Panc1 (cell line): ENCODE data around the gene WDR33. TPM values are rescaled to one million over a fixed set of nuclear protein-coding genes. Genes with fewer than 3 reads are reported as not detected.

Experiments
- ATAC-seq: fragments of 200-7000 bp; cut with Tn5 transposase; 2 replicates; pipeline ENCODE4 v1.9.1; 2020; ENCODE audit warnings: mild to moderate bottlenecking, moderate library complexity
- BruUV-seq: library from RNA; stranded (reverse); fragments of 400-500 nt; replicated peaks from 2 replicates; lab custom pipeline; 2021; lab: Mats Ljungman, UMichigan
- CTCF ChIA-PET: fragments of 300-600 bp; sonication (Branson Sonifier 250); formaldehyde crosslinking; loops from one replicate; lab custom pipeline; 2022; ENCODE audit warnings: antibody characterized with exemption; lab: Charles Lee
- POLR2A ChIA-PET: fragments of 300-600 bp; sonication (Branson Sonifier 250); formaldehyde crosslinking; loops from one replicate; lab custom pipeline; 2022; ENCODE audit warnings: antibody characterized with exemption; lab: Charles Lee
- DNase-seq: peaks from one replicate; pipeline ENCODE4 v3.0.0-alpha.2; 2010; ENCODE audit warnings: low read depth, low spot score
- H3K27ac ChIP-seq: 2 replicates; pipeline ENCODE4 v1.5.1; 2011; ENCODE audit warnings: mild to moderate bottlenecking, low read length, inconsistent platforms
- H3K27me3 ChIP-seq: fragments of 200-500 bp; sonication (Bioruptor generic); 2 replicates; pipeline ENCODE4 v1.6.0; 2014; ENCODE audit warnings: low read length, inconsistent platforms; ENCODE audit not compliant: control insufficient read depth, insufficient read depth
- H3K36me3 ChIP-seq: fragments of 200-500 bp; sonication (Bioruptor generic); 2 replicates; pipeline ENCODE4 v1.5.1; 2014; ENCODE audit warnings: inconsistent platforms, mild to moderate bottlenecking, low read length, moderate library complexity; ENCODE audit not compliant: control insufficient read depth, insufficient read depth
- H3K4me1 ChIP-seq: 2 replicates; pipeline ENCODE4 v1.5.1; 2011; ENCODE audit warnings: inconsistent platforms, mild to moderate bottlenecking, low read length, moderate library complexity; ENCODE audit not compliant: control insufficient read depth, insufficient read depth
- H3K4me3 ChIP-seq, 2 experiments: 2 replicates each; pipeline ENCODE4 v1.5.1; 2011 to 2012; ENCODE audit warnings: low read depth in 2 of 2, low read length in 2 of 2, mild to moderate bottlenecking in 2 of 2, inconsistent platforms in 1 of 2, moderate library complexity in 1 of 2
- H3K9me3 ChIP-seq: fragments of 200-500 bp; sonication (Bioruptor generic); 2 replicates; pipeline ENCODE4 v1.5.1; 2014; ENCODE audit warnings: low read depth, mild to moderate bottlenecking, inconsistent platforms, low read length, moderate library complexity; ENCODE audit not compliant: control insufficient read depth, insufficient read depth
- POLR2AphosphoS5 ChIP-seq: IDR thresholded peaks from 2 replicates; pipeline ENCODE4 v1.6.1; 2012; ENCODE audit warnings: mild to moderate bottlenecking, low read depth, low read length, moderate library complexity
- SIN3A ChIP-seq: IDR thresholded peaks from 2 replicates; pipeline ENCODE4 v1.6.1; 2012; ENCODE audit warnings: low read depth, mild to moderate bottlenecking, low read length, moderate library complexity, borderline replicate concordance; ENCODE audit not compliant: insufficient read depth
- TCF7L2 ChIP-seq: IDR thresholded peaks from 2 replicates; pipeline ENCODE4 v1.6.1; 2011; ENCODE audit warnings: mild to moderate bottlenecking, low read depth, low read length, inconsistent platforms
- in situ Hi-C: cut with HindIII; loops from 2 replicates; pipeline ENCODE4 v1.10.0; 2016; ENCODE audit warnings: low sequenced_read_pairs, low pct_unique_long_range_greater_than_20kb
- intact Hi-C: fragments of 100-400 bp; cut with micrococcal nuclease; formaldehyde crosslinking; loops from one replicate; pipeline ENCODE4 v1.10.0; 2022; ENCODE audit not compliant: unreplicated experiment
- total RNA-seq: library from RNA; stranded (reverse); gene quantifications from one replicate; pipeline ENCODE4 v1.2.1, GENCODE V29; 2021; ENCODE audit not compliant: unreplicated experiment
- TF ChIP-seq, protein P1 (sequence below), 2 experiments: IDR thresholded peaks; 2 replicates each; pipeline ENCODE4 v1.6.1; 2011 to 2012; ENCODE audit warnings: low read depth in 2 of 2, control low read depth in 1 of 2, low read length in 1 of 2, mild to moderate bottlenecking in 1 of 2, moderate library complexity in 1 of 2; ENCODE audit not compliant: insufficient read depth in 1 of 2
- TF ChIP-seq, protein P2 (sequence below): fragments of 450-650 bp; IDR thresholded peaks from 2 replicates; pipeline ENCODE4 v1.5.1; 2017; ENCODE audit warnings: mild to moderate bottlenecking

The WDR33 gene
- total RNA-seq, 1 experiment from 2014 or later: 63.7 TPM

GRCh38 chr2:127685410-127686080, 125.4 kb downstream of the WDR33 start:
- no TSS peak for BruUV-seq
- TF ChIP-seq, protein P1, sequence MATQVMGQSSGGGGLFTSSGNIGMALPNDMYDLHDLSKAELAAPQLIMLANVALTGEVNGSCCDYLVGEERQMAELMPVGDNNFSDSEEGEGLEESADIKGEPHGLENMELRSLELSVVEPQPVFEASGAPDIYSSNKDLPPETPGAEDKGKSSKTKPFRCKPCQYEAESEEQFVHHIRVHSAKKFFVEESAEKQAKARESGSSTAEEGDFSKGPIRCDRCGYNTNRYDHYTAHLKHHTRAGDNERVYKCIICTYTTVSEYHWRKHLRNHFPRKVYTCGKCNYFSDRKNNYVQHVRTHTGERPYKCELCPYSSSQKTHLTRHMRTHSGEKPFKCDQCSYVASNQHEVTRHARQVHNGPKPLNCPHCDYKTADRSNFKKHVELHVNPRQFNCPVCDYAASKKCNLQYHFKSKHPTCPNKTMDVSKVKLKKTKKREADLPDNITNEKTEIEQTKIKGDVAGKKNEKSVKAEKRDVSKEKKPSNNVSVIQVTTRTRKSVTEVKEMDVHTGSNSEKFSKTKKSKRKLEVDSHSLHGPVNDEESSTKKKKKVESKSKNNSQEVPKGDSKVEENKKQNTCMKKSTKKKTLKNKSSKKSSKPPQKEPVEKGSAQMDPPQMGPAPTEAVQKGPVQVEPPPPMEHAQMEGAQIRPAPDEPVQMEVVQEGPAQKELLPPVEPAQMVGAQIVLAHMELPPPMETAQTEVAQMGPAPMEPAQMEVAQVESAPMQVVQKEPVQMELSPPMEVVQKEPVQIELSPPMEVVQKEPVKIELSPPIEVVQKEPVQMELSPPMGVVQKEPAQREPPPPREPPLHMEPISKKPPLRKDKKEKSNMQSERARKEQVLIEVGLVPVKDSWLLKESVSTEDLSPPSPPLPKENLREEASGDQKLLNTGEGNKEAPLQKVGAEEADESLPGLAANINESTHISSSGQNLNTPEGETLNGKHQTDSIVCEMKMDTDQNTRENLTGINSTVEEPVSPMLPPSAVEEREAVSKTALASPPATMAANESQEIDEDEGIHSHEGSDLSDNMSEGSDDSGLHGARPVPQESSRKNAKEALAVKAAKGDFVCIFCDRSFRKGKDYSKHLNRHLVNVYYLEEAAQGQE (IDR thresholded peaks at IDR 0.05; ENCODE audit: insufficient read depth in 1 of 2, low read depth in 2 of 2, low read length in 1 of 2): no peak
- no peak for TF ChIP-seq SIN3A
- TF ChIP-seq, protein P2, sequence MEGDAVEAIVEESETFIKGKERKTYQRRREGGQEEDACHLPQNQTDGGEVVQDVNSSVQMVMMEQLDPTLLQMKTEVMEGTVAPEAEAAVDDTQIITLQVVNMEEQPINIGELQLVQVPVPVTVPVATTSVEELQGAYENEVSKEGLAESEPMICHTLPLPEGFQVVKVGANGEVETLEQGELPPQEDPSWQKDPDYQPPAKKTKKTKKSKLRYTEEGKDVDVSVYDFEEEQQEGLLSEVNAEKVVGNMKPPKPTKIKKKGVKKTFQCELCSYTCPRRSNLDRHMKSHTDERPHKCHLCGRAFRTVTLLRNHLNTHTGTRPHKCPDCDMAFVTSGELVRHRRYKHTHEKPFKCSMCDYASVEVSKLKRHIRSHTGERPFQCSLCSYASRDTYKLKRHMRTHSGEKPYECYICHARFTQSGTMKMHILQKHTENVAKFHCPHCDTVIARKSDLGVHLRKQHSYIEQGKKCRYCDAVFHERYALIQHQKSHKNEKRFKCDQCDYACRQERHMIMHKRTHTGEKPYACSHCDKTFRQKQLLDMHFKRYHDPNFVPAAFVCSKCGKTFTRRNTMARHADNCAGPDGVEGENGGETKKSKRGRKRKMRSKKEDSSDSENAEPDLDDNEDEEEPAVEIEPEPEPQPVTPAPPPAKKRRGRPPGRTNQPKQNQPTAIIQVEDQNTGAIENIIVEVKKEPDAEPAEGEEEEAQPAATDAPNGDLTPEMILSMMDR: no peak
- TF ChIP-seq TCF7L2: no peak
- TF ChIP-seq POLR2AphosphoS5: no peak
- H3K4me1 ChIP-seq: no peaks in the 10 kb centered on the region
- ChIA-PET POLR2A (no interaction called here), CTCF (no interaction called here)
- H3K4me3 ChIP-seq: no peak overlapping the region
- no peak overlapping the region for H3K27ac ChIP-seq
- peaks cover 7% of the 10 kb centered on the region; the same call in 1 of the 2 replicates for H3K9me3 ChIP-seq
- in situ Hi-C loops: no loop called here
- intact Hi-C loops: no loop called here
- H3K27me3 ChIP-seq: no peaks in the 10 kb centered on the region
- ATAC-seq (no peak; the same call in 1 of the 2 replicates), DNase-seq (no peak)
- no peaks in the 10 kb centered on the region for H3K36me3 ChIP-seq

- intact Hi-C loops: no loop called here
- H3K36me3 ChIP-seq: no peaks in the 10 kb centered on the region
- DNase-seq: no peak
- TF ChIP-seq, protein P1 (IDR thresholded peaks at IDR 0.05; ENCODE audit: insufficient read depth in 1 of 2, low read depth in 2 of 2, low read length in 1 of 2): no peak
- TF ChIP-seq SIN3A: no peak
- TF ChIP-seq POLR2AphosphoS5: no peak
- TF ChIP-seq, protein P2: no peak
- no peak for TF ChIP-seq TCF7L2
- no peak overlapping the region for H3K4me3 ChIP-seq
- in situ Hi-C loops: no loop called here
- BruUV-seq: no TSS peak
- CTCF ChIA-PET: no interaction called here
- no peak overlapping the region for H3K27ac ChIP-seq
- ATAC-seq: no peak
- no peaks in the 10 kb centered on the region for H3K27me3 ChIP-seq
- H3K9me3 ChIP-seq: peaks cover 5% of the 10 kb centered on the region; the same call in 1 of the 2 replicates
- H3K4me1 ChIP-seq: no peaks in the 10 kb centered on the region
- POLR2A ChIA-PET: no interaction called here
Measured at GRCh38 chr2:127683757-127684156, 127.2 kb downstream of the WDR33 start.
